SK-MEL-5 (cell line): Measurements from ENCODE around the gene RPS6KA5. TPM values are rescaled to one million over a fixed set of nuclear protein-coding genes. Genes with fewer than 3 reads are reported as not detected.
"Not testable (repeated sequence)": the region's sequence is repeated elsewhere in the genome, so short reads cannot be mapped to it uniquely, and the experiment has no call there.

Source experiments
- DNase-seq: peaks from one replicate; pipeline ENCODE4 v3.0.0-alpha.2; 2016; ENCODE audit warnings: low read depth, low spot score
- in situ Hi-C: cut with HindIII; loops from 2 replicates; pipeline ENCODE4 v1.10.0; 2016; ENCODE audit warnings: low sequenced_read_pairs, high pct_unique_total_duplicates, low pct_unique_long_range_greater_than_20kb
- total RNA-seq: library from RNA; depleted of rRNA; stranded (reverse); fragments of >200 nt; shearing (Covaris generic); gene quantifications from 2 replicates; pipeline ENCODE4 v1.2.3, GENCODE V29; 2014

Gene RPS6KA5
- total RNA-seq, 1 experiment from 2014 or later, result 4.3 TPM

GRCh38 chr14:90976101-90976500, 84.3 kb downstream of the RPS6KA5 start:
- no peak for DNase-seq
- in situ Hi-C loops, result no loop called here

GRCh38 chr14:90971687-90972086, 88.8 kb downstream of the RPS6KA5 start:
- DNase-seq, result no peak
- in situ Hi-C loops, result no loop called here

GRCh38 chr14:90970167-90970600, 90.3 kb downstream of the RPS6KA5 start:
- in situ Hi-C loops, result no loop called here
- DNase-seq, result no peak

- in situ Hi-C loops, result no loop called here
- no peak for DNase-seq
Measured at GRCh38 chr14:90969531-90970166, 90.8 kb downstream of the RPS6KA5 start.

GRCh38 chr14:90968025-90968424, 92.4 kb downstream of the RPS6KA5 start:
- in situ Hi-C loops, result no loop called here
- DNase-seq, result no peak

GRCh38 chr14:90966493-90966892, 93.9 kb downstream of the RPS6KA5 start:
- in situ Hi-C loops, result no loop called here
- no peak for DNase-seq

- in situ Hi-C loops, result no loop called here
- DNase-seq, result no peak
Measured at GRCh38 chr14:90965765-90966164, 94.7 kb downstream of the RPS6KA5 start.

- in situ Hi-C loops, result no loop called here
- no peak for DNase-seq
Measured at GRCh38 chr14:90963343-90963742, 97.1 kb downstream of the RPS6KA5 start.

GRCh38 chr14:90962505-90963109, 97.8 kb downstream of the RPS6KA5 start:
- in situ Hi-C loops, result no loop called here
- DNase-seq, result no peak

- in situ Hi-C loops, result no loop called here
- DNase-seq, result no peak
Measured at GRCh38 chr14:90960818-90961217, 99.6 kb downstream of the RPS6KA5 start.

- no peak for DNase-seq
- in situ Hi-C loops, result no loop called here
Measured at GRCh38 chr14:90959344-90959743, 101.1 kb downstream of the RPS6KA5 start.

- no peak for DNase-seq
Measured at GRCh38 chr14:90956273-90956672, 104.2 kb downstream of the RPS6KA5 start.

GRCh38 chr14:90953643-90954042, 106.8 kb downstream of the RPS6KA5 start:
- in situ Hi-C loops, DNase-seq: not testable (repeated sequence)

More at GRCh38 chr14:90956273-90956672, 104.2 kb downstream of the RPS6KA5 start:
- in situ Hi-C loops, result no loop called here

GRCh38 chr14:90943367-90943766, 117.1 kb downstream of the RPS6KA5 start:
- in situ Hi-C loops, result no loop called here

GRCh38 chr14:90942511-90942910, 117.9 kb downstream of the RPS6KA5 start:
- no peak for DNase-seq
- in situ Hi-C loops, result no loop called here

More at GRCh38 chr14:90943367-90943766, 117.1 kb downstream of the RPS6KA5 start:
- no peak for DNase-seq

GRCh38 chr14:90941706-90942105, 118.7 kb downstream of the RPS6KA5 start:
- in situ Hi-C loops, result no loop called here
- no peak for DNase-seq

- DNase-seq, result no peak
- in situ Hi-C loops, result no loop called here
Measured at GRCh38 chr14:90940318-90940962, 120.0 kb downstream of the RPS6KA5 start.

GRCh38 chr14:90939252-90939795, 121.1 kb downstream of the RPS6KA5 start:
- in situ Hi-C loops, DNase-seq: not testable (repeated sequence)
